Karpas-422 (cell line): Measurements from ENCODE around the gene STUB1. TPM values are rescaled to one million over a fixed set of nuclear protein-coding genes. Genes with fewer than 3 reads are reported as not detected.
A peak's percentile ranks its signal among the peaks of the same experiment; 100 is the strongest.

Source experiments
- DNase-seq: peaks from one replicate; pipeline ENCODE4 v3.0.0-alpha.2; 2015
- H2AFZ ChIP-seq: fragments of 200-600 bp; sonication (generic); 2 replicates; pipeline ENCODE4 v1.6.1; 2014; ENCODE audit warnings: antibody characterized with exemption, low read length, mixed read lengths
- H3K27ac ChIP-seq: fragments of 200-600 bp; sonication (generic); 2 replicates; pipeline ENCODE4 v1.5.1; 2014; ENCODE audit warnings: mild to moderate bottlenecking, low read length, moderate library complexity
- H3K27me3 ChIP-seq: fragments of 200-600 bp; sonication (generic); 2 replicates; pipeline ENCODE4 v1.6.1; 2014; ENCODE audit warnings: low read length, mixed read lengths
- H3K36me3 ChIP-seq: fragments of 200-600 bp; sonication (generic); 2 replicates; pipeline ENCODE4 v1.6.1; 2014; ENCODE audit warnings: low read length, mixed read lengths; ENCODE audit not compliant: insufficient read depth
- H3K4me1 ChIP-seq: fragments of 200-600 bp; sonication (generic); 2 replicates; pipeline ENCODE4 v1.6.1; 2014; ENCODE audit warnings: mild to moderate bottlenecking, low read length, mixed read lengths
- H3K4me2 ChIP-seq: fragments of 200-600 bp; sonication (generic); 2 replicates; pipeline ENCODE4 v1.6.1; 2014; ENCODE audit warnings: low read length, low read depth, mild to moderate bottlenecking; ENCODE audit not compliant: poor library complexity, severe bottlenecking
- H3K4me3 ChIP-seq: fragments of 200-600 bp; sonication (generic); 2 replicates; pipeline ENCODE4 v1.5.1; 2014; ENCODE audit warnings: mild to moderate bottlenecking, antibody characterized with exemption, low read length, mixed read lengths
- H3K79me2 ChIP-seq: fragments of 200-600 bp; sonication (generic); 2 replicates; pipeline ENCODE4 v1.6.1; 2014; ENCODE audit warnings: mild to moderate bottlenecking, low read length, mixed read lengths
- H3K9ac ChIP-seq: fragments of 200-600 bp; sonication (generic); 2 replicates; pipeline ENCODE4 v1.6.0; 2014; ENCODE audit warnings: low read length
- H3K9me2 ChIP-seq: fragments of 200-600 bp; sonication (generic), shearing (Covaris generic); replicated peaks from 2 replicates; pipeline ENCODE4 v1.6.0; 2014; ENCODE audit warnings: mild to moderate bottlenecking, low read length, moderate library complexity; ENCODE audit not compliant: insufficient read depth
- H3K9me3 ChIP-seq: fragments of 300-700, 200-600 bp; sonication (generic); 2 replicates; pipeline ENCODE4 v1.6.1; 2014; ENCODE audit warnings: low read length, mixed read lengths
- H4K20me1 ChIP-seq: fragments of 200-600 bp; sonication (generic); 2 replicates; pipeline ENCODE4 v1.6.1; 2014; ENCODE audit warnings: mild to moderate bottlenecking, antibody characterized with exemption, low read length, low read depth; ENCODE audit not compliant: insufficient read depth
- total RNA-seq: library from RNA; depleted of rRNA; stranded (reverse); fragments of >200 nt; shearing (Covaris generic); gene quantifications from 2 replicates; pipeline ENCODE4 v1.2.3, GENCODE V29; 2014; ENCODE audit warnings: low replicate concordance

Gene STUB1
- total RNA-seq, 1 experiment from 2014 or later: 145 TPM

- Histone ChIP-seq H3K4me2 (peak overlapping the region; percentile 84), H3K4me1 (peaks cover 70% of the 10 kb centered on the region), H3K9ac (peak overlapping the region; percentile 97), H3K4me3 (peak overlapping the region; percentile 96), H4K20me1 (peaks cover 22% of the 10 kb centered on the region; the same call in 1 of the 2 replicates), H3K27me3 (no peaks in the 10 kb centered on the region), H3K9me3 (no peaks in the 10 kb centered on the region), H3K79me2 (peaks cover 53% of the 10 kb centered on the region), H3K27ac (peak overlapping the region; percentile 80), H3K36me3 (peaks cover 3% of the 10 kb centered on the region; the same call in 1 of the 2 replicates), H3K9me2 (no peaks in the 10 kb centered on the region), H2AFZ (no peak overlapping the region)
- peak; percentile 86 for DNase-seq
Observed at GRCh38 chr16:648071-648780, 32.0 kb upstream of the STUB1 start.

- Histone ChIP-seq H3K4me3 (peak within 1 kb of the TSS; percentile 96), H3K36me3 (peaks cover 3% of the 10 kb centered on the region; the same call in 1 of the 2 replicates), H3K4me2 (peak within 1 kb of the TSS; percentile 84), H3K9me3 (no peaks in the 10 kb centered on the region), H3K79me2 (peaks cover 46% of the 10 kb centered on the region), H3K27me3 (no peaks in the 10 kb centered on the region), H3K4me1 (peaks cover 62% of the 10 kb centered on the region), H4K20me1 (peaks cover 22% of the 10 kb centered on the region; the same call in 1 of the 2 replicates), H2AFZ (no peak within 1 kb of the TSS), H3K9me2 (no peaks in the 10 kb centered on the region), H3K9ac (peak within 1 kb of the TSS; percentile 97), H3K27ac (peak within 1 kb of the TSS; percentile 80)
- peak; percentile 98 for DNase-seq
Observed at GRCh38 chr16:648781-649589, 31.2 kb upstream of the STUB1 start, which contains the start of gene WDR90. TSS of gene WDR90 (plus strand) at chr16:649365. CDS start at chr16:649417, 52 bp downstream.

- H2AFZ ChIP-seq: no peak overlapping the region
- H3K79me2 ChIP-seq: peaks cover 39% of the 10 kb centered on the region
- peak overlapping the region; percentile 97 for H3K9ac ChIP-seq
- H3K27me3 ChIP-seq: no peaks in the 10 kb centered on the region
- H3K9me2 ChIP-seq: no peaks in the 10 kb centered on the region
- peak overlapping the region; percentile 84 for H3K4me2 ChIP-seq
- peak overlapping the region; percentile 96 for H3K4me3 ChIP-seq
- peaks cover 22% of the 10 kb centered on the region; the same call in 1 of the 2 replicates for H4K20me1 ChIP-seq
- no peaks in the 10 kb centered on the region for H3K9me3 ChIP-seq
- DNase-seq: peak; percentile 71
- H3K36me3 ChIP-seq: 0 out of 2 replicates have a peak, but pooled peaks cover 3% of the 10 kb centered on the region
- H3K27ac ChIP-seq: peak overlapping the region; percentile 40; the same call in 1 of the 2 replicates
- H3K4me1 ChIP-seq: peaks cover 56% of the 10 kb centered on the region
Observed at GRCh38 chr16:649631-650030, 30.6 kb upstream of the STUB1 start.

- Histone ChIP-seq H3K4me2 (no peak overlapping the region), H2AFZ (no peak overlapping the region), H3K9ac (no peak overlapping the region), H4K20me1 (peaks cover 9% of the 10 kb centered on the region; the same call in 1 of the 2 replicates), H3K9me2 (no peaks in the 10 kb centered on the region), H3K9me3 (no peaks in the 10 kb centered on the region), H3K4me1 (peaks cover 35% of the 10 kb centered on the region), H3K36me3 (no peaks in the 10 kb centered on the region), H3K27me3 (no peaks in the 10 kb centered on the region), H3K4me3 (no peak overlapping the region), H3K79me2 (peaks cover 23% of the 10 kb centered on the region), H3K27ac (no peak overlapping the region)
- DNase-seq: no peak
Observed at GRCh38 chr16:651844-652243, 28.4 kb upstream of the STUB1 start.

GRCh38 chr16:652454-653305, 27.5 kb upstream of the STUB1 start:
- H3K27me3 ChIP-seq: no peaks in the 10 kb centered on the region
- H3K4me1 ChIP-seq: peaks cover 27% of the 10 kb centered on the region
- no peaks in the 10 kb centered on the region for H3K9me3 ChIP-seq
- H3K4me3 ChIP-seq: no peak overlapping the region
- H3K36me3 ChIP-seq: no peaks in the 10 kb centered on the region
- H3K9me2 ChIP-seq: no peaks in the 10 kb centered on the region
- peaks cover under 1% of the 10 kb centered on the region; the same call in 1 of the 2 replicates for H4K20me1 ChIP-seq
- H3K79me2 ChIP-seq: peaks cover 16% of the 10 kb centered on the region
- no peak for DNase-seq
- H3K4me2 ChIP-seq: no peak overlapping the region
- H3K9ac ChIP-seq: no peak overlapping the region
- no peak overlapping the region for H2AFZ ChIP-seq
- H3K27ac ChIP-seq: no peak overlapping the region

- no peak for DNase-seq
- Histone ChIP-seq H3K79me2 (peaks cover 16% of the 10 kb centered on the region), H3K9me3 (no peaks in the 10 kb centered on the region), H3K27me3 (no peaks in the 10 kb centered on the region), H4K20me1 (no peaks in the 10 kb centered on the region), H2AFZ (no peak overlapping the region), H3K9ac (no peak overlapping the region), H3K27ac (no peak overlapping the region), H3K4me3 (no peak overlapping the region), H3K9me2 (no peaks in the 10 kb centered on the region), H3K36me3 (no peaks in the 10 kb centered on the region), H3K4me1 (peaks cover 13% of the 10 kb centered on the region), H3K4me2 (no peak overlapping the region)
Observed at GRCh38 chr16:654034-654433, 26.2 kb upstream of the STUB1 start.

- Histone ChIP-seq H3K9ac (no peak overlapping the region), H3K4me2 (no peak overlapping the region), H3K4me1 (peaks cover 13% of the 10 kb centered on the region), H3K27ac (no peak overlapping the region), H3K9me2 (no peaks in the 10 kb centered on the region), H3K79me2 (0 out of 2 replicates have a peak, but pooled peaks cover 3% of the 10 kb centered on the region), H3K4me3 (no peak overlapping the region), H3K9me3 (no peaks in the 10 kb centered on the region), H2AFZ (no peak overlapping the region), H3K36me3 (no peaks in the 10 kb centered on the region), H3K27me3 (no peaks in the 10 kb centered on the region), H4K20me1 (no peaks in the 10 kb centered on the region)
- no peak for DNase-seq
Observed at GRCh38 chr16:657487-657886, 22.7 kb upstream of the STUB1 start.
